Tibial nerve (tissue), 4 donors: ENCODE data around the gene TAF12. TPM values are rescaled to one million over a fixed set of nuclear protein-coding genes. Genes with fewer than 3 reads are reported as not detected.
"Not testable (repeated sequence)": the region's sequence is repeated elsewhere in the genome, so short reads cannot be mapped to it uniquely, and the experiment has no call there.

Experiments
- DNase-seq, 2 donors: peaks; one replicate each; pipeline ENCODE4 v3.0.0-alpha.2; 2019; ENCODE audit warnings: low spot score in 2 of 2
- H3K27ac ChIP-seq, 4 donors: fragments of 200-600 bp; sonication (generic) in 3 of 4; one replicate each; pipeline ENCODE4 v1.5.1; 2017 to 2019; ENCODE audit warnings: mild to moderate bottlenecking in 1 of 4
- H3K27me3 ChIP-seq, 2 donors: fragments of 200-600 bp; sonication (generic) in 1 of 2; one replicate each; pipeline versions ENCODE4 v1.5.1 to v1.6.0; 2017 to 2019
- H3K36me3 ChIP-seq, 3 donors: fragments of 200-600 bp; sonication (generic); one replicate each; pipeline ENCODE4 v1.5.1; 2018 to 2019
- H3K4me1 ChIP-seq, 4 donors: fragments of 200-600 bp; sonication (generic) in 3 of 4; one replicate each; pipeline ENCODE4 v1.5.1; 2017 to 2019
- H3K4me3 ChIP-seq, 4 donors: fragments of 200-600 bp; sonication (generic) in 3 of 4; one replicate each; pipeline ENCODE4 v1.5.1; 2017 to 2019; ENCODE audit warnings: mild to moderate bottlenecking in 1 of 4, moderate library complexity in 1 of 4
- H3K9me3 ChIP-seq, 4 donors: fragments of 200-600 bp; sonication (generic) in 3 of 4; one replicate each; pipeline ENCODE4 v1.5.1; 2017 to 2019
- EP300 ChIP-seq, 2 donors: sonication (generic); formaldehyde crosslinking; IDR thresholded peaks; one replicate each; pipeline ENCODE4 v1.6.1; 2017; ENCODE audit warnings: antibody characterized with exemption in 2 of 2, mild to moderate bottlenecking in 1 of 2
- POLR2A ChIP-seq, 2 donors: fragments of 450-650 bp; IDR thresholded peaks; one replicate each; pipeline ENCODE4 v1.6.1; 2017; ENCODE audit warnings: antibody characterized with exemption in 2 of 2, mild to moderate bottlenecking in 2 of 2, moderate library complexity in 2 of 2
- WGBS, 2 donors: methylation state at CpG; one replicate each; pipeline ENCODE4 v1.1.5; 2018; 5-methylcytosine and 5-hydroxymethylcytosine counted together
- total RNA-seq, 4 donors: library from RNA; depleted of rRNA; stranded (reverse); fragments of >200 nt; gene quantifications; one replicate each; pipeline ENCODE4 v1.1.0, GENCODE V29; 2016
- TF ChIP-seq, protein P1 (sequence below), 5 experiments: fragments of 200-600 bp in 3 of 5; fragments of 450-650 bp in 2 of 5; sonication (generic) in 3 of 5; IDR thresholded peaks; one replicate each; pipeline ENCODE4 v1.5.1; 2016 to 2019; ENCODE audit warnings: antibody characterized with exemption in 5 of 5, mild to moderate bottlenecking in 3 of 5, moderate library complexity in 2 of 5

TAF12 gene
- total RNA-seq = 10 to 100 TPM; 14.3 to 25.8 (median 24.0) TPM

DNA sequence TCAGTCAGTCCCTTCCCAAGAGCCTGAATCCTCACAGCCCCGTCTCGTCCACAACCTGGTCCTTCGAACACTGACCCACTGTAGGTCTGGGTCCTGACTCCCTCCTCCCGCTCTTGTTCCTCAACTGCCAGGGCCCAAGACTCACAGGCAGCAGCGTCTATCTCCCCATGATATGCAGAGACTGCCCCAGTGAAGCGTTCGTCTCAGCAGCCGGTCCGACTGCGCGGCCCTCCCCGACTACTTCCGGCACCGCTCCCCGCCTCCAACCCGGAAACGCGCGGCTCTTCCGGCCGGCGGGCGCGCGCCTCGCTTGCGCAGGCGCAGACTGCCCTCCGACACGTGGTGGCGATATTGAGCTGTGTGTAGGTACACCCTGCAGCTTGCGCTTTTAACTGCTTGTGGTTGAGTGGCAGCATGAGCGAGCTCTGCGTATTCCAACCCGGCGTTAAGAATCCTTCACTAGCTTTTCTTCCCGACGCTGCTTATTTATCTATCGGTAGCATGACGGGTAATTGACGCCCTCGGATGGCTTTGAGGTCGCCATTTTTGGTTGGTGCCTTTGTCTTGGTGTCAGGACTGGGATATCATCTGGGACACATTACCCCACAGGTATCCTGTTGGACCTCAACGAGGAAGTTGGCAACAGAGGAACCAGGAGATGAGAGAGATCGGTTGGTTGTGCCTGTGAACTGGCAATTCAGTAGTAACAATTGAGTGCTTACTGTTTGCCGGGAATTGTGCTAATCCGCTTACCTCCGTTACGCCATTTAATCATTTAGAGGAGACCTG lies at the start of gene TAF12:
Gene TAF12 (minus strand): TSS at position 221 of the 789 bp plus-strand sequence. CDS start 20,986 bp downstream, outside the sequence.
- H3K4me1 ChIP-seq = peaks cover 0 to 65% (median 24%) of the 10 kb centered on the region in 4 donors
- peak within 1 kb of the TSS; percentile 50 to 86 (median 76) for H3K4me3 ChIP-seq
- H3K27ac ChIP-seq = peak within 1 kb of the TSS; percentile 64 to 94 (median 86)
- TF ChIP-seq EP300 (IDR thresholded peaks at IDR 0.05) = peak; percentile 86 to 97
- peak; percentile 89 to 94 for TF ChIP-seq POLR2A (IDR thresholded peaks at IDR 0.05)
- TF ChIP-seq, protein P1, sequence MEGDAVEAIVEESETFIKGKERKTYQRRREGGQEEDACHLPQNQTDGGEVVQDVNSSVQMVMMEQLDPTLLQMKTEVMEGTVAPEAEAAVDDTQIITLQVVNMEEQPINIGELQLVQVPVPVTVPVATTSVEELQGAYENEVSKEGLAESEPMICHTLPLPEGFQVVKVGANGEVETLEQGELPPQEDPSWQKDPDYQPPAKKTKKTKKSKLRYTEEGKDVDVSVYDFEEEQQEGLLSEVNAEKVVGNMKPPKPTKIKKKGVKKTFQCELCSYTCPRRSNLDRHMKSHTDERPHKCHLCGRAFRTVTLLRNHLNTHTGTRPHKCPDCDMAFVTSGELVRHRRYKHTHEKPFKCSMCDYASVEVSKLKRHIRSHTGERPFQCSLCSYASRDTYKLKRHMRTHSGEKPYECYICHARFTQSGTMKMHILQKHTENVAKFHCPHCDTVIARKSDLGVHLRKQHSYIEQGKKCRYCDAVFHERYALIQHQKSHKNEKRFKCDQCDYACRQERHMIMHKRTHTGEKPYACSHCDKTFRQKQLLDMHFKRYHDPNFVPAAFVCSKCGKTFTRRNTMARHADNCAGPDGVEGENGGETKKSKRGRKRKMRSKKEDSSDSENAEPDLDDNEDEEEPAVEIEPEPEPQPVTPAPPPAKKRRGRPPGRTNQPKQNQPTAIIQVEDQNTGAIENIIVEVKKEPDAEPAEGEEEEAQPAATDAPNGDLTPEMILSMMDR (IDR thresholded peaks at IDR 0.05) = peak; percentile 36 to 82 (median 53)
- H3K36me3 ChIP-seq = no peaks in the 10 kb centered on the region
- peak; percentile 81 to 86 for DNase-seq
- H3K9me3 ChIP-seq = no peaks in the 10 kb centered on the region
- 1% methylated on average over 30 to 49 of the region's 49 CpGs for WGBS, 2 donors
- no peaks in the 10 kb centered on the region for H3K27me3 ChIP-seq

GRCh38 chr1:28691627-28692026 lies 48.8 kb upstream of the TAF12 start:
- H3K4me1 ChIP-seq, H3K4me3 ChIP-seq, H3K27ac ChIP-seq, DNase-seq, H3K27me3 ChIP-seq, H3K9me3 ChIP-seq: not testable (repeated sequence)
- peaks cover 0 to 60% (median 0%) of the 10 kb centered on the region in 3 donors for H3K36me3 ChIP-seq
- 79 to 90% methylated on average over 1 of the region's 1 CpG for WGBS, 2 donors

GRCh38 chr1:28684937-28685336 lies 42.1 kb upstream of the TAF12 start:
- Histone ChIP-seq H3K9me3 (no peaks in the 10 kb centered on the region), H3K4me3 (no peak overlapping the region), H3K27me3 (no peaks in the 10 kb centered on the region), H3K4me1 (no peaks in the 10 kb centered on the region), H3K36me3 (peaks cover 0 to 56% (median 2%) of the 10 kb centered on the region in 3 donors), H3K27ac (no peak overlapping the region)
- TF ChIP-seq POLR2A (IDR thresholded peaks at IDR 0.05) = no peak
- TF ChIP-seq EP300 (IDR thresholded peaks at IDR 0.05) = no peak
- TF ChIP-seq, protein P1 (IDR thresholded peaks at IDR 0.05) = no peak
- DNase-seq = no peak
- 87 to 88% methylated on average over 4 of the region's 4 CpGs for WGBS, 2 donors

- no peak overlapping the region for H3K4me3 ChIP-seq
- H3K27ac ChIP-seq = no peak overlapping the region
- H3K9me3 ChIP-seq = no peaks in the 10 kb centered on the region
- no peak for TF ChIP-seq POLR2A (IDR thresholded peaks at IDR 0.05)
- TF ChIP-seq, protein P1 (IDR thresholded peaks at IDR 0.05) = no peak
- peaks cover 0 to 46% (median 2%) of the 10 kb centered on the region in 3 donors for H3K36me3 ChIP-seq
- no peaks in the 10 kb centered on the region for H3K4me1 ChIP-seq
- no peak for DNase-seq
- no peaks in the 10 kb centered on the region for H3K27me3 ChIP-seq
- WGBS, 2 donors = 92 to 93% methylated on average over 6 of the region's 6 CpGs
These were observed 40.0 kb upstream of the TAF12 start for GRCh38 chr1:28682840-28683239.

GRCh38 chr1:28680151-28680550 lies 37.3 kb upstream of the TAF12 start:
- H3K36me3 ChIP-seq = peaks cover 0 to 34% (median 2%) of the 10 kb centered on the region in 3 donors
- no peak for DNase-seq
- 93 to 100% methylated on average over 4 of the region's 4 CpGs for WGBS, 2 donors
- H3K27ac ChIP-seq = no peak overlapping the region
- no peaks in the 10 kb centered on the region for H3K9me3 ChIP-seq
- H3K4me3 ChIP-seq = no peak overlapping the region
- no peaks in the 10 kb centered on the region for H3K4me1 ChIP-seq
- TF ChIP-seq EP300 (IDR thresholded peaks at IDR 0.05) (no peak), POLR2A (IDR thresholded peaks at IDR 0.05) (no peak)
- TF ChIP-seq, protein P1 (IDR thresholded peaks at IDR 0.05) = no peak
- no peaks in the 10 kb centered on the region for H3K27me3 ChIP-seq
